ENCODE results near the gene HSPA13. TPM values are rescaled to one million over a fixed set of nuclear protein-coding genes. Genes with fewer than 3 reads are reported as not detected.

The HSPA13 gene
- total RNA-seq, 1 donor from 2014 or later, result 18.2 TPM

Other genes with a start within 250 kb of the HSPA13 start
- gene LIPI, start 172.2 kb downstream of the HSPA13 start, total RNA-seq, result not detected
- 9.1 TPM for gene RBM11, start 167.0 kb downstream of the HSPA13 start, total RNA-seq
- 8.3 TPM for gene SAMSN1, start 163.2 kb upstream of the HSPA13 start, total RNA-seq

Measured in ureter (tissue), 1 donor.